Activated CD8-positive, alpha-beta memory T cell treated with anti-CD3 and anti-CD28 coated beads, Interleukin-2, amount 50 U/mL, for 1 hour (primary cell): ENCODE results near the gene ANO7.

Experiments
- DNase-seq: peaks from one replicate; pipeline ENCODE4 v3.0.0-alpha.2; 2020; ENCODE audit errors: extremely low read depth

The ANO7 gene

GRCh38 chr2:241252778-241253475 is 64.5 kb downstream of the ANO7 start:
- no peak for DNase-seq

DNA sequence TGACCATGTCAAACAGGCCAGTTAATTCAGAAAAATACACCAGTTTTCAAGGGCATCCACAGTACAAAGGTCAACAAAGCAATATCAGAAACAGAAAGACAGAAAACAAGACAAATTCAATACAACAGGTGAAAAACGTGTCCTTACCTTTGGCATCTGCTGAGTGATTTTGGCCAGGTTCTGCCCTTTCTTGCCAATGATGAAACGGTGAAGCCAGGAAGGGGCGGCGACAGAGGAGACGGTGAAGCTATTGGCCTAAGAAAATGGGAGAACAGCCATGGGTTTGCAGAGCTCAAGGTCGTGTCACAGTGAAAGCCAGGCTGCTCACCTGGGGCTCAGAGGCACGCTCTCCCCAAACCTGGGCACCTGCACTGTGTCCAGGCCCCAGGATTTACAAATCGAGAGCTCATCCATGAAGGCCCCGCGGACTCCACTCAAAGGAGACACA is 66.5 kb downstream of the ANO7 start:
- DNase-seq, result no peak

GRCh38 chr2:241255542-241256167 is 67.2 kb downstream of the ANO7 start:
- no peak for DNase-seq

DNA sequence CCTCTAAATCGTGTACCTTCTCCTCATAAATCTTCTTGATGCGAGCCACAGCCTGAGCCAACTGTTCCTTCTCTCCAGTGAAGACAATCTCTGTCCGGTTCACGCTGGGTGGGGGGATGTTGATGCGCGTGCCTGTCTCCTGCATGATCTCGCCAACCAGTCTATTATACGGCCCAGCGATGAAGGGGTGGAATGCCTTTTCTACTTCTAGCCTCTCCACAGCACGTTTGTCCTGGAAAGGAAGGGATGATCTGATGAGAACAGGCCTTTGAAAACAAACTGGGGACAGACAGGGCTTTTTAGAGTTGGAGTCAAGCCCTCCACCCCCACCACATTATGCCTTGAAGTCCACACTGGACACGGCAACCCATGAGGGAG is 67.7 kb downstream of the ANO7 start:
- DNase-seq, result no peak

- no peak for DNase-seq
Measured at GRCh38 chr2:241257419-241258032, 69.0 kb downstream of the ANO7 start.

DNA sequence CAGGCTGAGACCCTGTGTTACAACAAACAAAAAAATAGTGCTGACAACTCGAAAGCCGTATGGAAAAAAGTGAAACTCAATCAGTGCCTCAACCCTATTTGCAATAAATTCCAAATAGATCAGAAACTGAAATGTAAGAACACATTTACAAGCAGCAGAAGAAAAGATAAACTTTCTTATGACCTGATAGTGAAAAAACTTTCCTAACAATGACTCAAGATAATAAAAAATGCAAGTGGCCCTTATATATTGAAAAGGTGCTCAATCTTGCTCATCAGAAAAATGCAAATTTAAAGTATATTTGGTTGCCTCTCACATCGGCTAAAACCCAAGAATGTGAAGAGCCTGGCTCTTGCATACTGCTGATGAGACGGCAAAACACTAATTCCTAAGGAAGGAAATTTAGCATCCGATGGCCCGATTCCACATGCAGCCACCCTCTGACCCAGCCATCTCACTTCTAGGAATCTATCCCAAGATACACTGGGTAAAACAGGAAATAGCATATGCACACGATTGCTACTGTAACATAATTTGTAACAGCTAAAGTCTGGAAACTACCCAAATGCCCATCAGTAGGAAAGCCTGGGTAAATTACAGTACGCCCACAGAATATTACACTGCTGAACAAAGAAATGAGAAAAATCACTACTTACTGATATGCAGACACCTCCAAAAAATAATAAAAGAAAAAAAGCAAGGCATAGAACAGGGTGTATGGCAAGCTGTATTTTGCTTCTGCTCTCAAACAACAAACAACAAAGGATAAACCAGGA is 70.2 kb downstream of the ANO7 start:
- DNase-seq, result no peak

DNA sequence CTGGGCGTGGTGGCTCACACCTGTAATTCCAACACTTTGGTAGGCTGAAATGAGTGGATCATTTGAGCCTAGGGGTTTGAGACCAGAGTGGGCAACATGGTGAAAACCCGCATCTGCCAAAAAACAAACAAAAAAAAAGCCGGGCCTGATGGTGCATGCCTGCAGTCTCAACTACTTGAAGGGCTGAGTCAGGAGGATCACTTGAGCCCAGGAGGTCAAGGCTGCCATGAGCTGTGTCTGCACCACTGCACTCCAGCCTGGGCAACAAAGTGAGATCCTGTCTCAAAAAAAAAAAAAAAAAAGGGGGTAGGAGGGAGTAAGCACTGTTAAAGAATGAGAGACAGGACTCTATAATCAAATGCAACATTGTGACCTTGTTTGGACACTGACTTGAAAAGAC is 72.4 kb downstream of the ANO7 start:
- DNase-seq, result no peak

- no peak for DNase-seq
Measured at GRCh38 chr2:241261628-241262027, 73.2 kb downstream of the ANO7 start.

- DNase-seq, result no peak
Measured at GRCh38 chr2:241263061-241263460, 74.6 kb downstream of the ANO7 start.

GRCh38 chr2:241265506-241265905 is 77.0 kb downstream of the ANO7 start:
- DNase-seq, result no peak

DNA sequence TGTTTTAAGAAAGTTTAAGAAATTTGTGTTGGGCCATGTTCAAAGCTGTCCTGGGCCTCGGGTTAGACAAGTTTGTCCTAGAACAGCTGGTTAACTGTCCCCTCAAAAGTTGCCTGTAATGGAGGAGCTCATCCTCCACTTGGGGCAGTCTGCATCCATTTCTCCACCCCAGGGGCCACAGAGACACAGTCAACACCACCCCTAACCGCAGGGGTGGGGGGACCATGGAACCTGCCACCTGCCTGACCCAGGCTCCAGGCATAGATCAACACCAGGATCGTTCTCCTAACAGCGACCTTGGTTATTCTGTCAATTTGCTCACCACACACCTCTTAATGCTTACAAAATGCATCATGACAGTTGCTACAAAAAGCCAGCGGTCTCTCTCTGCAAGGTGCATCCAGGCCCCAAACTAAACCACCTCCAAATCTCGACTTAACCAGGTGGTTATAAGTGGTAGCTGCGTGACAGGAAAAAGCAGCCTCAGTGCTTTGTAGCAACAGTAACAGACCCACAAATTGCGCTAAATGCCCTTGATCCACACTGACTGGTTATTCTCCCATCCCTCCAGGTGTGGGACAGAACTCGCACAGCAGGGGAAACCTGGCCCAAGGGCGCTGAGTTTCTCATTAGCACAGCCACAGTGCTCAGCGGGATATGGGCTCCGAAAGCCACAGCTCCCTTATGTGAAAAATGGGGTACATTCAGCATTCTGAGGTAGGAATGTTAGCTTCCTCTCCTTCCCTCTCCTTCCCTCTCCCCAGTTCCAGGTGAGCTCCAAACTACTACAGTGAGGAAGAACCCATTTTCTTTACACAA is 79.0 kb downstream of the ANO7 start:
- DNase-seq, result no peak

DNA sequence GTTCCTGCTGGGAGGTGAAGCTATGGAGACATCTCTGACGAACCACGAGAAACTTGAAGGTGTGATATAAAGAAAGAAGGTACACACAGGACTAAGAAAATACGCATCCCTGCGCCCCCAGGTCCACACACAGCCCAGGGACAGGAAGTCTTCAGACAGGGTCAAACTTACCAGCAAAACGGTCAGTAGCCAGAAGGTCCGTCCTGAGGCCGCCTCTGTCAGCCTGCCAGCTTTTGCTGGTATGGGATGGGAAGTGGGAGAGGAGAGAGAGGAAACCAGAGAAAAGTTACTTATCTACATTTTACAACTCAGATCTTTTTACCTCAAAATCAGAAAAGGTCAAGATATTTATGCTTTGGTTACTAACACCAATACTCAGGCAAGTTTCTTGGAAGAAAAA is 79.8 kb downstream of the ANO7 start:
- DNase-seq, result no peak

DNA sequence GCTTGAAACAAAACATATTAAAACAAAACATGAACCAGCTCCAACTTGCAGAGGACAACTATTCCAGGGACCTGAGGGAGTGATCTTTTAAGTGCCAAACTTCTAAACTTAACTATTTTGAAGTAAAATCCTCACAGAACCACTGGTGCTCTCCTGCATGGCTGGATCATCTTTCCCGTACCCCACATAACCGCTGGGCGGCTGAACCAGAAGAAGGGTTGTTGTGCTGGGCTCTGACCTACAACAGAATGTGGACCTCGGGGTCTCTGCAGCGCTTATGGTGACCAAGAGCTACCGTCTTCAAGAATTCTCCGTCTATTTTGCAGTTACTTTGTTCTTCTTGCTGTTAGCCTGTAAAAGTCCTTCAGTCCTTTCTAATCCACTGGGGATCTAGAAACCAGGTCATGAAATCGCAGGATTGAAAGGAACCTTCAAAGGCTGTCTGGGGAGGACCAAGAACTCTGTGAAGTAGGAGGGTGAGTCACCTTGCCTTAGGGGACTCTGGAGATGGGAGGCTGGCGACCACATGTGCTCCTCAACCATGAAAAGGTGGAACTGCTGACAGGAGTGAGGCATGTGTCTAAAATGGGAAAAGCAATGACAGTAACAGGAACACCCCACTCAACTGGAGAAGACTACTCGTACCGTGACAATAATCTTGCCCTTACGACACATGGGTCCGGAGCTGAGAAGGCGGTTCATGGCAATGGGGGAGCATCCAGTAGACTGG is 80.4 kb downstream of the ANO7 start:
- DNase-seq, result no peak

GRCh38 chr2:241269707-241270520 is 81.4 kb downstream of the ANO7 start:
- DNase-seq, result no peak

GRCh38 chr2:241270531-241270930 is 82.1 kb downstream of the ANO7 start:
- no peak for DNase-seq

GRCh38 chr2:241271706-241272302 is 83.3 kb downstream of the ANO7 start:
- peak; percentile 9 for DNase-seq

DNA sequence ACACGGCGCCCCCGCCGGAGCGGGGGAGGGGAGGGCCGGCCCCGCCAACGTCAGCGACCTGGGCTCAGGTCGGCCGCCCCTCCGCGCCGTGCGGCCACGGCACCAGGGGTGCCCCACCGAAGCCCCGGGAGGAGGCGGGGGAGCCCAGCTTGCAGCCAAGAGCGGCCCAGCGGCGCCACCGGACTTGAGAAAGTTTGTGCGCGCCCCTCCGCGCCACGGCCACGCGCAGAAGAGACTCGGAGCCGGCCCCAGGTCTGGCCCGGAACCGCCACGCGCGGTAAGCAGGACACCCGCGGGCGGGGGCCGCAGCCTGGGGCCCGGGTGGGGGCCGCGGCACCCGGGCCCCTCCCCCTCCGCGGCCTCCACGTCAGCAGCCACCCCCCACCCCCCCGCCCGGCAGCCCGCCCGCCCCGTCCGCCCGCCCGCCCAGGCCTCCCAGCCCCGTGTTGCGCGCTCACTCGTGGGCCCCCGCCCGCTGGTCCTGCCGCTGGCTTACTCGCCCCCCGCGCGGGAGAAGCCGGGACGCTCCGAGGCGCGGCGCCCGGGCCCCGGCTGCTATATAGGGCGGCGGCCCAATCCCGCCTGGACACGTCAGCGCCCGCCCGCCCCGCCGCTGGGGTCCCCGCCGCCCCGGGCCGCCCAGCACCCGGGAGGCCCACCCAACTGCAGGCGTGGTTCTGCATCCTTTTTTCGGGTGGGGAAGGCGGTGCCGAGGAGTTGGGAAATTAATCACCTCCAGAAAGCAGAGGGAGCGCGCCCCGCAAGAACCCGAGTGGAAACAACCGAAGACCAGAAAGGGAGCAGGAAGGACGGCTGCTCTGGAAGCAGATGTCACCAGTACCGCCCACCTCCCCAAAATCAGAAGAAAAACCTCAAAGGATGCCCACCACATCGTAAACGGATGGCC is 84.1 kb downstream of the ANO7 start:
- peak; percentile 4 for DNase-seq

- no peak for DNase-seq
Measured at GRCh38 chr2:241273210-241274020, 84.9 kb downstream of the ANO7 start.
